Loucy (cell line): Measurements from ENCODE around the gene FNDC11.

ENCODE experiments used
- H2AFZ ChIP-seq: fragments of 200-600 bp; sonication (generic); 2 replicates; pipeline ENCODE4 v1.6.0; 2016; ENCODE audit warnings: antibody characterized with exemption, mild to moderate bottlenecking, low read length, moderate library complexity
- H3F3A ChIP-seq: fragments of 200-600 bp; 2 replicates; pipeline ENCODE4 v1.6.0; 2016; ENCODE audit warnings: antibody characterized with exemption, low read depth, mild to moderate bottlenecking
- H3K27me3 ChIP-seq: fragments of 200-600 bp; sonication (generic); 2 replicates; pipeline ENCODE4 v1.6.1; 2014; ENCODE audit warnings: low read length, mild to moderate bottlenecking; ENCODE audit not compliant: insufficient read depth, poor library complexity, severe bottlenecking
- H3K36me3 ChIP-seq: fragments of 200-600 bp; sonication (generic); 2 replicates; pipeline ENCODE4 v1.6.1; 2016; ENCODE audit warnings: low read length; ENCODE audit not compliant: insufficient read depth
- H3K4me1 ChIP-seq: fragments of 200-600 bp; sonication (generic); 2 replicates; pipeline ENCODE4 v1.5.1; 2014; ENCODE audit warnings: low read length, mild to moderate bottlenecking; ENCODE audit not compliant: insufficient read depth, poor library complexity, severe bottlenecking
- H3K4me2 ChIP-seq: fragments of 200-600 bp; sonication (generic); 2 replicates; pipeline ENCODE4 v1.6.0; 2014; ENCODE audit warnings: antibody characterized with exemption, low read length, low read depth, mild to moderate bottlenecking; ENCODE audit not compliant: poor library complexity, severe bottlenecking
- H3K4me3 ChIP-seq: fragments of 200-600 bp; sonication (generic); 2 replicates; pipeline ENCODE4 v1.5.1; 2014; ENCODE audit warnings: low read length, mild to moderate bottlenecking, mixed read lengths; ENCODE audit not compliant: poor library complexity, severe bottlenecking
- H3K79me2 ChIP-seq: fragments of 200-600 bp; sonication (generic); 2 replicates; pipeline ENCODE4 v1.6.1; 2014; ENCODE audit warnings: low read length; ENCODE audit not compliant: insufficient read depth
- H3K9ac ChIP-seq: fragments of 200-600 bp; sonication (generic); 2 replicates; pipeline ENCODE4 v1.6.0; 2014; ENCODE audit warnings: mild to moderate bottlenecking, low read depth, low read length, moderate library complexity; ENCODE audit not compliant: poor library complexity, severe bottlenecking
- H3K9me2 ChIP-seq: fragments of 200-600 bp; sonication (generic); replicated peaks from 2 replicates; pipeline ENCODE4 v1.6.1; 2016; ENCODE audit warnings: low read depth, low read length, mixed read lengths
- H3K9me3 ChIP-seq: fragments of 200-600 bp; sonication (generic); 2 replicates; pipeline ENCODE4 v1.6.1; 2014; ENCODE audit warnings: mild to moderate bottlenecking, antibody characterized with exemption, low read length, low read depth; ENCODE audit not compliant: insufficient read depth
- H4K20me1 ChIP-seq: fragments of 200-600 bp; sonication (generic); 2 replicates; pipeline ENCODE4 v1.6.0; 2014; ENCODE audit warnings: antibody characterized with exemption, low read length, mild to moderate bottlenecking; ENCODE audit not compliant: insufficient read depth, poor library complexity, severe bottlenecking
- EZH2phosphoT487 ChIP-seq: fragments of 200-600 bp; IDR thresholded peaks from 2 replicates; pipeline ENCODE4 v1.6.1; 2018; ENCODE audit warnings: antibody characterized with exemption, mild to moderate bottlenecking, moderate library complexity, borderline replicate concordance
- TF ChIP-seq, protein P1 (sequence below): fragments of 200-600 bp; sonication (generic); conservative IDR thresholded peaks from 2 replicates; pipeline ENCODE4 v1.5.1; 2014; ENCODE audit warnings: mild to moderate bottlenecking, antibody characterized with exemption, low read length

FNDC11 gene

DNA sequence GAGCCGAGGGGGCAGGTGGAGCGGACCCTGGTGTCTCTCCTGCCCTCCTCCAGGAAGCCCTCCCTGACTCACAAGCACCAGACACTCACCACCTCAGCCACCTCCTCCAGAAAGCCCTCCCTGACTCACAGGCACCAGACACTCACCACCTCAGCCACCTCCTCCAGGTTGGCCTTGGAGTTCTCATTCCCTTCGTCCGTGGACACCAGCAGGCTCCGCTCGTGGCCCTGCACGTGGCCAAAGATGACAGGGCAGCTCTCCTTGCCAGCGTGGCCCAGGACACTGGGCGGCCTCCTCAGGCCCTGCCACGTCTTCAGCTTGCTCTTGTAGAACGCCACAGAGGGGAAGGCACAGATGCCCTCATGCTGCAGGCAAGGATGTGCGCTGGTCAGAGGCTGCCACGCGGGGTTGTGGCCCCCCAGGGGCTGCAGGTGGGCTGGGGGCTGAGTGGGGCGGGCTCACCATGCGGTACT lies 6.4 kb downstream of the FNDC11 start:
- Histone ChIP-seq H4K20me1 (no peaks in the 10 kb centered on the region), H3K36me3 (no peaks in the 10 kb centered on the region), H3K4me2 (no peak overlapping the region), H3K27me3 (no peaks in the 10 kb centered on the region), H3K4me3 (no peak overlapping the region), H3K4me1 (no peaks in the 10 kb centered on the region), H3F3A (no peaks in the 10 kb centered on the region), H3K9ac (no peak overlapping the region), H2AFZ (no peak overlapping the region), H3K9me2 (no peaks in the 10 kb centered on the region), H3K9me3 (no peaks in the 10 kb centered on the region), H3K79me2 (no peaks in the 10 kb centered on the region)
- no peak for TF ChIP-seq EZH2phosphoT487
- TF ChIP-seq, protein P1, sequence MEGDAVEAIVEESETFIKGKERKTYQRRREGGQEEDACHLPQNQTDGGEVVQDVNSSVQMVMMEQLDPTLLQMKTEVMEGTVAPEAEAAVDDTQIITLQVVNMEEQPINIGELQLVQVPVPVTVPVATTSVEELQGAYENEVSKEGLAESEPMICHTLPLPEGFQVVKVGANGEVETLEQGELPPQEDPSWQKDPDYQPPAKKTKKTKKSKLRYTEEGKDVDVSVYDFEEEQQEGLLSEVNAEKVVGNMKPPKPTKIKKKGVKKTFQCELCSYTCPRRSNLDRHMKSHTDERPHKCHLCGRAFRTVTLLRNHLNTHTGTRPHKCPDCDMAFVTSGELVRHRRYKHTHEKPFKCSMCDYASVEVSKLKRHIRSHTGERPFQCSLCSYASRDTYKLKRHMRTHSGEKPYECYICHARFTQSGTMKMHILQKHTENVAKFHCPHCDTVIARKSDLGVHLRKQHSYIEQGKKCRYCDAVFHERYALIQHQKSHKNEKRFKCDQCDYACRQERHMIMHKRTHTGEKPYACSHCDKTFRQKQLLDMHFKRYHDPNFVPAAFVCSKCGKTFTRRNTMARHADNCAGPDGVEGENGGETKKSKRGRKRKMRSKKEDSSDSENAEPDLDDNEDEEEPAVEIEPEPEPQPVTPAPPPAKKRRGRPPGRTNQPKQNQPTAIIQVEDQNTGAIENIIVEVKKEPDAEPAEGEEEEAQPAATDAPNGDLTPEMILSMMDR: no peak

DNA sequence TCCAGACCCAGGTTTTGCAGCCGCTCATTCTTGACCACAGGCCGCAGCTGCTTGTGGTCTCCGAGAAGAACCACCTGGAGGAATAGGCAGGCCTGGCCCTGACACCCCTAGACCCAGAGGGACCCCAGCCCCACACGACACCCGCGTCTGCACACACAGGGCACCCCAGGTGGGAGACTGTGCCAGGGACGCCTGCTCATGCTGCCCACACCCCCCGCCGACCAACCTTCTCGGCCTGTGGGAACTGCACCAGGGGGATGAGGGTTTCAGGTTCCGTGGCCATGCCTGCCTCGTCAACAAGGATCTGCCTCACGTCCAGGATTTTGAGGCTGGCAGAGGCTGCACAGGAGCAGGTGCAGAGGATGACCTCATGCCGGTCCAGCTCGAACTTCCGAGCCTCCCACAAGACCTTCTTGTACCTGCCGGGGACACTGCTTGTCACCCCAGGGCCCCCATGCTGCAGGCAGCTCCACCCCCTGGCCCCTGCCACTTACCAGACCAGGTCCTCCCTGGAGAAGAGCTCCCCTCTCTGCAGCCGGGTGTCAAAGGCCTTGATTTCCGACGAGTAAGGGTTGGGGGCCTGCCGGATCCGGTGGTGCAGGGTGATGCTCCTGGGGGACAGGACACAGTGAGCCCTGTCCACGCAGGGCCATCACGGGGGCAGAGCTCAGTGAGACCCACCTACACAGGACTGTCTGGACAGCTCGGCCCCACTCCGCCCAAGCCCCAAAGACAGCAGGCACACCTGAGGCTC lies 7.1 kb downstream of the FNDC11 start:
- Histone ChIP-seq H3K9me3 (no peaks in the 10 kb centered on the region), H2AFZ (no peak overlapping the region), H3K9ac (no peak overlapping the region), H3K36me3 (no peaks in the 10 kb centered on the region), H3K4me1 (no peaks in the 10 kb centered on the region), H3K27me3 (no peaks in the 10 kb centered on the region), H3F3A (no peaks in the 10 kb centered on the region), H3K4me2 (no peak overlapping the region), H3K4me3 (no peak overlapping the region), H3K9me2 (no peaks in the 10 kb centered on the region), H4K20me1 (no peaks in the 10 kb centered on the region), H3K79me2 (no peaks in the 10 kb centered on the region)
- TF ChIP-seq EZH2phosphoT487: no peak

DNA sequence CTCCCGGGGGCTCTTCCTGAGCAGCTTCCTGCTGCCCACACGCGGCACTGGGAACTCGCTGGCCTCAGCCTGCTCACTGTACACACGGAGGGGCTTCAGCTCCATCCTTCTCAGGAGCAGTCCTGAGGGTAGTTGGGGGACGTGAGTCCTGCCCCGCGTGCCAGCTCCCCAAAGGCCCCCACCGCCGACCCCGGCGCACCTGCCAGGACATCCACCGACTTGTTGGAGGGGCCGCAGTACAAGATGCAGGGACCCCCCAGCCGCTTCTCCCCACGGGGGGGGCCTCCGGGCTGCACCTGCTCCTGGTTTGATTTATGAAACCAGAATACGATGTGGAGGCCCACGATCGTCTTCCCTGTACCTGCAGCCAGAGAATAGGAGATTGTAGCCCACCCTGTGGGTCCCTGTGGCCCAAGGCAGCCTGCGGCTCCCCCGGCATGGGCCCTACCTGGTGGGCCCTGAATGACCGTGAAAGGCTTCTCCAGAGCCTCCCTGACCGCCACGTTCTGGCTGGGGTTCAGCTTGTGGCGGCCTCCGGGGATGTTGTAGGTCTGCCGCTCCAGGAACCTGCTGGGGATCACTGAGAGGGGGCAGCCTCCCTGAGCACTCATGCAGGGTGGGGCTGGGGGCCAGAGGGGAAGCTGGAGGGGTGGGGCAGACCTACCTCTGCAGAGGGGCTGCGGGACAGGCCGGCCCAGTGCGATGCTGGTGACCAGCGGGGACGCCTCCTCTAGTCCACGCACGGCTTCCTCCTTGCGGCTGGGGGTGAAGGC lies 7.9 kb downstream of the FNDC11 start:
- Histone ChIP-seq H3K9me3 (no peaks in the 10 kb centered on the region), H4K20me1 (no peaks in the 10 kb centered on the region), H3K4me1 (no peaks in the 10 kb centered on the region), H3K9me2 (no peaks in the 10 kb centered on the region), H3K36me3 (no peaks in the 10 kb centered on the region), H2AFZ (no peak overlapping the region), H3K27me3 (no peaks in the 10 kb centered on the region), H3K4me2 (no peak overlapping the region), H3K9ac (no peak overlapping the region), H3K79me2 (no peaks in the 10 kb centered on the region), H3F3A (no peaks in the 10 kb centered on the region), H3K4me3 (no peak overlapping the region)
- no peak for TF ChIP-seq EZH2phosphoT487
- TF ChIP-seq, protein P1: no peak
